IMR-90 (cell line): ENCODE results near the gene ETV4. TPM values are rescaled to one million over a fixed set of nuclear protein-coding genes. Genes with fewer than 3 reads are reported as not detected.

Source experiments
- ATAC-seq: fragments of 200-7000 bp; cut with Tn5 transposase; 2 replicates; pipeline ENCODE4 v1.9.1; 2020; ENCODE audit warnings: low read depth, mild to moderate bottlenecking, moderate library complexity
- BruUV-seq: library from RNA; stranded (reverse); fragments of 400-500 nt; replicated peaks from 2 replicates; lab custom pipeline; 2021; lab: Mats Ljungman, UMichigan
- CTCF ChIA-PET: fragments of 300-600 bp; formaldehyde crosslinking; extraction: SDS; loops from one replicate; lab custom pipeline; 2021; ENCODE audit warnings: antibody characterized with exemption; lab: Yijun Ruan, JAX
- POLR2A ChIA-PET: fragments of 300-600 bp; sonication (Branson Sonifier 250); formaldehyde crosslinking; loops from one replicate; lab custom pipeline; 2022; ENCODE audit warnings: antibody characterized with exemption; ENCODE audit not compliant: unreplicated experiment; lab: Charles Lee
- DNase-seq: peaks from one replicate; pipeline ENCODE4 v3.0.0; 2013
- H2AFZ ChIP-seq: replicated peaks from 2 replicates; pipeline ENCODE3; 2013; ENCODE audit warnings: low read length, mild to moderate bottlenecking; ENCODE audit not compliant: poor library complexity
- H2AK5ac ChIP-seq: 2 replicates; pipeline ENCODE4 v1.6.1; 2013; ENCODE audit warnings: low read depth, low read length, inconsistent platforms
- H2AK9ac ChIP-seq: replicated peaks from 2 replicates; pipeline ENCODE3; 2013; ENCODE audit warnings: mild to moderate bottlenecking, low read depth, low read length, moderate library complexity; ENCODE audit not compliant: poor library complexity
- H2BK120ac ChIP-seq: 2 replicates; pipeline ENCODE4 v1.6.1; 2013; ENCODE audit warnings: low read depth, low read length, inconsistent platforms
- H2BK15ac ChIP-seq: 3 replicates; pipeline ENCODE4 v1.6.1; 2013; ENCODE audit warnings: low read depth, low read length, inconsistent platforms
- H2BK20ac ChIP-seq: 2 replicates; pipeline ENCODE4 v1.6.1; 2013; ENCODE audit warnings: low read depth, mild to moderate bottlenecking, inconsistent platforms, low read length, moderate library complexity
- H2BK5ac ChIP-seq: 2 replicates; pipeline ENCODE4 v1.6.1; 2013; ENCODE audit warnings: mild to moderate bottlenecking, low read depth, low read length, inconsistent platforms; ENCODE audit not compliant: poor library complexity, severe bottlenecking
- H3K14ac ChIP-seq: replicated peaks from 2 replicates; pipeline ENCODE4 v1.6.1; 2013; ENCODE audit warnings: low read depth, low read length, inconsistent platforms
- H3K18ac ChIP-seq: 2 replicates; pipeline ENCODE4 v1.6.1; 2013; ENCODE audit warnings: low read depth, low read length, control low read depth
- H3K23ac ChIP-seq: 2 replicates; pipeline ENCODE4 v1.6.1; 2013; ENCODE audit warnings: low read depth, low read length, inconsistent platforms
- H3K27ac ChIP-seq: 2 replicates; pipeline ENCODE4 v1.5.1; 2013; ENCODE audit warnings: mild to moderate bottlenecking, control low read depth, low read length; ENCODE audit not compliant: insufficient read depth
- H3K27me3 ChIP-seq: 2 replicates; pipeline ENCODE4 v1.6.1; 2013; ENCODE audit warnings: low read length; ENCODE audit not compliant: control insufficient read depth, insufficient read depth
- H3K36me3 ChIP-seq: 2 replicates; pipeline ENCODE4 v1.6.1; 2013; ENCODE audit warnings: low read length, mixed read lengths; ENCODE audit not compliant: control insufficient read depth, insufficient read depth
- H3K4ac ChIP-seq: 2 replicates; pipeline ENCODE4 v1.6.1; 2013; ENCODE audit warnings: low read depth, low read length, inconsistent platforms
- H3K4me1 ChIP-seq: 2 replicates; pipeline ENCODE4 v1.6.1; 2013; ENCODE audit warnings: low read length, mixed read lengths; ENCODE audit not compliant: control insufficient read depth, insufficient read depth
- H3K4me2 ChIP-seq: 2 replicates; pipeline ENCODE4 v1.6.1; 2013; ENCODE audit warnings: low read depth, mild to moderate bottlenecking, control low read depth, low read length, moderate library complexity
- H3K4me3 ChIP-seq: 2 replicates; pipeline ENCODE4 v1.5.1; 2013; ENCODE audit warnings: low read depth, mild to moderate bottlenecking, control low read depth, low read length, moderate library complexity; ENCODE audit not compliant: insufficient read depth
- H3K56ac ChIP-seq: 2 replicates; pipeline ENCODE4 v1.6.1; 2013; ENCODE audit warnings: low read length, inconsistent platforms; ENCODE audit not compliant: insufficient read depth; ENCODE audit errors: extremely low read depth
- H3K79me1 ChIP-seq, 2 experiments: 2 replicates each; pipeline ENCODE4 v1.6.1; 2013; ENCODE audit warnings: low read length in 2 of 2, inconsistent platforms in 1 of 2, low read depth in 1 of 2
- H3K9ac ChIP-seq: 2 replicates; pipeline ENCODE4 v1.6.1; 2013; ENCODE audit warnings: low read depth, low read length, control low read depth
- H3K9me1 ChIP-seq: 2 replicates; pipeline ENCODE4 v1.6.1; 2013; ENCODE audit warnings: low read length, inconsistent platforms; ENCODE audit not compliant: insufficient read depth
- H3K9me3 ChIP-seq: 2 replicates; pipeline ENCODE4 v1.6.1; 2013; ENCODE audit warnings: low read length; ENCODE audit not compliant: control insufficient read depth, insufficient read depth
- H4K20me1 ChIP-seq: 2 replicates; pipeline ENCODE4 v1.6.1; 2013; ENCODE audit warnings: low read length, inconsistent platforms; ENCODE audit not compliant: insufficient read depth
- H4K5ac ChIP-seq: 2 replicates; pipeline ENCODE4 v1.6.1; 2013; ENCODE audit warnings: mild to moderate bottlenecking, low read depth, low read length, control low read depth
- H4K8ac ChIP-seq, 2 experiments: 2 replicates each; pipeline ENCODE4 v1.6.1; 2013; ENCODE audit warnings: low read depth in 2 of 2, low read length in 2 of 2, control low read depth in 1 of 2, inconsistent platforms in 1 of 2
- H4K91ac ChIP-seq: 2 replicates; pipeline ENCODE4 v1.6.1; 2013; ENCODE audit warnings: low read depth, low read length, inconsistent platforms; ENCODE audit not compliant: insufficient read depth
- BHLHE40 ChIP-seq: fragments of 150-350 bp; IDR thresholded peaks from 2 replicates; pipeline ENCODE4 v1.6.1; 2016; ENCODE audit warnings: mild to moderate bottlenecking, low read depth, low read length
- CEBPB ChIP-seq: IDR thresholded peaks from 2 replicates; pipeline ENCODE4 v1.6.1; 2012; ENCODE audit warnings: low read depth, low read length, improper control_type of control experiment
- CHD1 ChIP-seq: IDR thresholded peaks from 2 replicates; pipeline ENCODE4 v1.6.1; 2012; ENCODE audit warnings: low read depth, low read length, improper control_type of control experiment
- CTCF ChIP-seq: conservative IDR thresholded peaks from 2 replicates; pipeline ENCODE4 v1.5.1; 2012; ENCODE audit warnings: mild to moderate bottlenecking, low read depth, low read length, improper control_type of control experiment
- ELK1 ChIP-seq: fragments of 150-350 bp; IDR thresholded peaks from 2 replicates; pipeline ENCODE4 v1.6.1; 2016; ENCODE audit warnings: low read depth, mild to moderate bottlenecking, low read length, moderate library complexity, borderline replicate concordance
- FOS ChIP-seq: fragments of 150-350 bp; IDR thresholded peaks from 2 replicates; pipeline ENCODE4 v1.6.1; 2016; ENCODE audit warnings: low read depth, low read length
- MAFK ChIP-seq: IDR thresholded peaks from 2 replicates; pipeline ENCODE4 v1.6.1; 2012; ENCODE audit warnings: low read depth, low read length, improper control_type of control experiment
- MAZ ChIP-seq: IDR thresholded peaks from 2 replicates; pipeline ENCODE4 v1.6.1; 2012; ENCODE audit warnings: low read depth, mild to moderate bottlenecking, low read length, improper control_type of control experiment, moderate library complexity, borderline replicate concordance
- MXI1 ChIP-seq: IDR thresholded peaks from 2 replicates; pipeline ENCODE4 v1.6.1; 2012; ENCODE audit warnings: low read depth, mild to moderate bottlenecking, low read length, moderate library complexity, borderline replicate concordance
- NFE2L2 ChIP-seq: fragments of 150-350 bp; IDR thresholded peaks from 2 replicates; pipeline ENCODE4 v1.6.1; 2016; ENCODE audit warnings: low read depth, mild to moderate bottlenecking, low read length
- POLR2A ChIP-seq: IDR thresholded peaks from 2 replicates; pipeline ENCODE4 v1.6.1; 2012; ENCODE audit warnings: mild to moderate bottlenecking, low read depth, low read length
- RCOR1 ChIP-seq: IDR thresholded peaks from 2 replicates; pipeline ENCODE4 v1.6.1; 2012; ENCODE audit warnings: mild to moderate bottlenecking, low read length, improper control_type of control experiment; ENCODE audit not compliant: insufficient replicate concordance
- RFX5 ChIP-seq: IDR thresholded peaks from 2 replicates; pipeline ENCODE4 v1.8.0; 2012; ENCODE audit warnings: low read depth, mild to moderate bottlenecking, low read length, moderate library complexity
- SMC3 ChIP-seq: fragments of 150-350 bp; IDR thresholded peaks from 2 replicates; pipeline ENCODE4 v1.6.1; 2016; ENCODE audit warnings: low read depth, mild to moderate bottlenecking, antibody characterized with exemption, low read length, moderate library complexity
- USF2 ChIP-seq: fragments of 150-350 bp; IDR thresholded peaks from 2 replicates; pipeline ENCODE4 v1.6.1; 2017; ENCODE audit warnings: mild to moderate bottlenecking, antibody characterized with exemption, low read length, low read depth
- WGBS, 2 experiments: methylation state at CpG; one replicate each; pipeline versions ENCODE4 v1.1.5 to v1.1.7; 2013; ENCODE audit warnings: missing lambda C conversion rate in 2 of 2; ENCODE audit not compliant: insufficient read length in 1 of 2; ENCODE audit errors: extremely low coverage in 2 of 2; 5-methylcytosine and 5-hydroxymethylcytosine counted together
- dilution Hi-C: fragments of 300-500 bp; cut with HindIII; formaldehyde crosslinking; loops from one replicate; pipeline ENCODE4 v1.14.3; 2018; ENCODE audit warnings: low sequenced_read_pairs; ENCODE audit not compliant: unreplicated experiment
- in situ Hi-C: fragments of 300-500 bp; cut with MboI; formaldehyde crosslinking; loops from 3 replicates; pipeline ENCODE4 v1.14.3; 2019; ENCODE audit warnings: low sequenced_read_pairs, inconsistent platforms, mixed read lengths
- intact Hi-C: fragments of 100-400 bp; cut with micrococcal nuclease; formaldehyde crosslinking; loops from 2 replicates; pipeline ENCODE4 v1.10.0; 2022
- polyA plus RNA-seq, 3 experiments: library from polyadenylated mRNA; depleted of rRNA; stranded (reverse); fragments of >200 nt; gene quantifications; 2 replicates each; pipeline ENCODE4 v1.2.3, GENCODE V29; 2012; ENCODE audit warnings: low replicate concordance in 1 of 3
- total RNA-seq: library from RNA; depleted of rRNA; stranded (reverse); fragments of >200 nt; gene quantifications from 2 replicates; pipeline ENCODE4 v1.2.3, GENCODE V29; 2012

The ETV4 gene
- total and polyA plus RNA-seq, 2 of the 4 experiments (the other 2 are of a cell fraction), result 4.3 to 13.2 TPM

GRCh38 chr17:43515656-43516055 is 30.5 kb downstream of the ETV4 start:
- ATAC-seq (no peak), DNase-seq (no peak)
- Histone ChIP-seq H2BK20ac (no peak overlapping the region), H4K20me1 (0 out of 2 replicates have a peak, but pooled peaks cover under 1% of the 10 kb centered on the region), H3K4me3 (no peak overlapping the region), H3K14ac (no peak overlapping the region), H3K27me3 (no peaks in the 10 kb centered on the region), H3K9me3 (no peaks in the 10 kb centered on the region), H3K4me2 (no peak overlapping the region), H3K9ac (no peak overlapping the region), H3K36me3 (peaks cover 34% of the 10 kb centered on the region), H2BK15ac (no peak overlapping the region), H3K27ac (no peak overlapping the region), H2BK120ac (no peak overlapping the region), H3K4ac (no peak overlapping the region), H4K5ac (no peak overlapping the region), H3K79me1 (peaks cover 5 to 8% of the 10 kb centered on the region in 2 experiments), H2BK5ac (no peak overlapping the region), H2AK9ac (no peak overlapping the region), H2AK5ac (no peak overlapping the region), H2AFZ (no peak overlapping the region), H3K9me1 (no peaks in the 10 kb centered on the region), H4K8ac (no peak overlapping the region), H3K23ac (no peak overlapping the region), H3K18ac (no peak overlapping the region), H4K91ac (no peak overlapping the region), H3K56ac (no peak overlapping the region), H3K4me1 (peaks cover 4% of the 10 kb centered on the region; the same call in 1 of the 2 replicates)
- BruUV-seq, result no TSS peak
- intact Hi-C loops, result loop anchor here (10.0 kb wide), 1 partner anchor 301 kb away; the partner anchor contains the start of gene TMEM106A
- dilution Hi-C loops, result no loop called here
- ChIA-PET CTCF (interaction anchor here (1.3 kb wide), 1 partner anchor 32 kb away, joined by 3 read pairs; the partner anchor contains the start of gene DHX8), POLR2A (no interaction called here)
- no peak for TF ChIP-seq POLR2A
- TF ChIP-seq ELK1, result no peak
- no peak for TF ChIP-seq SMC3
- no peak for TF ChIP-seq CTCF
- no peak for TF ChIP-seq CEBPB
- TF ChIP-seq BHLHE40, result no peak
- no peak for TF ChIP-seq CHD1
- TF ChIP-seq FOS, result no peak
- no peak for TF ChIP-seq RCOR1
- TF ChIP-seq MAZ, result no peak
- TF ChIP-seq MAFK, result no peak
- no peak for TF ChIP-seq NFE2L2
- no peak for TF ChIP-seq USF2
- no peak for TF ChIP-seq RFX5
- TF ChIP-seq MXI1, result no peak
- in situ Hi-C loops, result no loop called here
- no CpG with 5 or more reads among the region's 1 CpG for WGBS, 2 experiments
